B cell (primary cell): ENCODE measurements around the gene TAF12. TPM values are rescaled to one million over a fixed set of nuclear protein-coding genes. Genes with fewer than 3 reads are reported as not detected.
A peak's percentile ranks its signal among the peaks of the same experiment; 100 is the strongest.
"Not testable (repeated sequence)": the region's sequence is repeated elsewhere in the genome, so short reads cannot be mapped to it uniquely, and the experiment has no call there.

Source experiments
- ATAC-seq: fragments of 200-7000 bp; cut with Tn5 transposase; one replicate; pipeline ENCODE4 v1.10.0; 2021; ENCODE audit warnings: low read depth, mild to moderate bottlenecking, moderate number of reproducible peaks, moderate library complexity
- CTCF ChIA-PET: fragments of 350-600 bp; sonication (Branson Sonifier 250); formaldehyde crosslinking; loops from one replicate; lab custom pipeline; 2021; ENCODE audit warnings: antibody characterized with exemption, inconsistent platforms; lab: Charles Lee
- POLR2A ChIA-PET: fragments of 350-600 bp; sonication (Branson Sonifier 250); formaldehyde crosslinking; loops from one replicate; lab custom pipeline; 2021; ENCODE audit warnings: antibody characterized with exemption; lab: Charles Lee
- DNase-seq: peaks from one replicate; pipeline ENCODE4 v3.0.0; 2013
- H2AFZ ChIP-seq: 2 replicates; pipeline ENCODE4 v1.6.1; 2012; ENCODE audit warnings: mild to moderate bottlenecking, low read depth, low read length; ENCODE audit not compliant: insufficient read depth, poor library complexity, severe bottlenecking
- H3K27ac ChIP-seq, 2 donors: 1 replicate in 1 of 2; 2 replicates in 1 of 2; pipeline ENCODE4 v1.5.1; 2012 to 2013; ENCODE audit warnings: low read length in 2 of 2, mild to moderate bottlenecking in 2 of 2, moderate library complexity in 1 of 2
- H3K27me3 ChIP-seq, 4 experiments: fragments of 200-600 bp in 1 of 4; sonication (generic) in 1 of 4; replicated peaks in 1 of 4; 1 replicate in 2 of 4; 2 replicates in 2 of 4; pipeline versions ENCODE4 v1.6.1 to v1.7.0; 2013 to 2016; ENCODE audit warnings: low read length in 3 of 4, mild to moderate bottlenecking in 2 of 4, mixed read lengths in 1 of 4, moderate library complexity in 1 of 4; ENCODE audit not compliant: insufficient read depth in 4 of 4, control insufficient read depth in 3 of 4; ENCODE audit errors: control extremely low read depth in 1 of 4
- H3K36me3 ChIP-seq, 2 experiments: replicated peaks in 1 of 2; 1 replicate in 1 of 2; 2 replicates in 1 of 2; pipeline versions ENCODE4 v1.6.1 to v1.7.1; 2013; ENCODE audit warnings: low read length in 1 of 2; ENCODE audit not compliant: insufficient read depth in 2 of 2, control insufficient read depth in 1 of 2; ENCODE audit errors: control extremely low read depth in 1 of 2, extremely low read depth in 1 of 2
- H3K4me1 ChIP-seq, 2 donors: fragments of 200-600 bp in 1 of 2; sonication (generic) in 1 of 2; 1 replicate in 1 of 2; 2 replicates in 1 of 2; pipeline versions ENCODE4 v1.5.1 to v1.6.1; 2013 to 2017; ENCODE audit warnings: low read length in 2 of 2; ENCODE audit not compliant: control insufficient read depth in 2 of 2, insufficient read depth in 2 of 2
- H3K4me2 ChIP-seq: replicated peaks from 2 replicates; pipeline ENCODE3; 2012; ENCODE audit warnings: mild to moderate bottlenecking, low read depth, low read length; ENCODE audit not compliant: poor library complexity, severe bottlenecking
- H3K4me3 ChIP-seq, 5 experiments: fragments of 200-600 bp in 1 of 5; sonication (generic) in 1 of 5; 1 replicate in 3 of 5; 2 replicates in 2 of 5; pipeline versions ENCODE4 v1.5.1 to v1.7.0; 2011 to 2016; ENCODE audit warnings: low read length in 4 of 5, mild to moderate bottlenecking in 4 of 5, low read depth in 2 of 5, control low read depth in 1 of 5, moderate library complexity in 1 of 5; ENCODE audit not compliant: insufficient read depth in 1 of 5; ENCODE audit errors: control extremely low read depth in 1 of 5, extremely low read depth in 1 of 5
- H3K79me2 ChIP-seq: fragments of 200-600 bp; sonication (generic); one replicate; pipeline ENCODE4 v1.6.0; 2016; ENCODE audit warnings: low read length; ENCODE audit not compliant: control insufficient read depth, insufficient read depth
- H3K9ac ChIP-seq: fragments of 200-600 bp; sonication (generic); 2 replicates; pipeline ENCODE4 v1.6.1; 2017; ENCODE audit warnings: mild to moderate bottlenecking, low read length, moderate library complexity
- H3K9me3 ChIP-seq, 3 donors: one replicate each; pipeline versions ENCODE4 v1.6.1 to v1.7.1; 2013; ENCODE audit warnings: low read length in 2 of 3; ENCODE audit not compliant: control insufficient read depth in 2 of 3, insufficient read depth in 1 of 3; ENCODE audit errors: control extremely low read depth in 1 of 3
- H4K20me1 ChIP-seq: 2 replicates; pipeline ENCODE4 v1.6.0; 2012; ENCODE audit warnings: mild to moderate bottlenecking, low read length; ENCODE audit not compliant: insufficient read depth, control insufficient read depth, poor library complexity, severe bottlenecking
- H3K27ac Mint-ChIP-seq: one replicate; pipeline ENCODE4 v1.8.0; 2021; ENCODE audit warnings: mixed read lengths
- H3K27me3 Mint-ChIP-seq: one replicate; pipeline ENCODE4 v1.8.0; 2021; ENCODE audit warnings: mixed read lengths
- H3K4me1 Mint-ChIP-seq: one replicate; pipeline ENCODE4 v1.8.0; 2021; ENCODE audit warnings: mixed read lengths
- H3K4me3 Mint-ChIP-seq: one replicate; pipeline ENCODE4 v1.8.0; 2021; ENCODE audit warnings: mixed read lengths
- H3K9me3 Mint-ChIP-seq: one replicate; pipeline ENCODE4 v1.8.0; 2022; ENCODE audit warnings: mixed read lengths; ENCODE audit not compliant: insufficient read depth
- CTCF ChIP-seq: fragments of 200-600 bp; IDR thresholded peaks from one replicate; pipeline ENCODE4 v1.8.0; 2022; ENCODE audit warnings: antibody characterized with exemption, mild to moderate bottlenecking
- EZH2 ChIP-seq: IDR thresholded peaks from 2 replicates; pipeline ENCODE4 v1.6.1; 2012; ENCODE audit warnings: borderline replicate concordance, low read depth, mild to moderate bottlenecking, moderate library complexity, low read length; ENCODE audit not compliant: insufficient read depth, poor library complexity, severe bottlenecking
- WGBS: methylation state at CpG from one replicate; pipeline ENCODE4 v1.1.5; 2013; ENCODE audit warnings: missing lambda C conversion rate; ENCODE audit not compliant: insufficient coverage; 5-methylcytosine and 5-hydroxymethylcytosine counted together
- intact Hi-C: fragments of 100-400 bp; cut with micrococcal nuclease; formaldehyde crosslinking; loops from one replicate; pipeline ENCODE4 v1.10.0; 2022
- polyA minus RNA-seq: library from RNA; depleted of rRNA, polyadenylated mRNA; stranded (reverse); fragments of >200 nt; gene quantifications from 2 replicates; pipeline ENCODE4 v1.2.3, GENCODE V29; 2012
- polyA plus RNA-seq: library from polyadenylated mRNA; depleted of rRNA; stranded (reverse); fragments of >200 nt; gene quantifications from 2 replicates; pipeline ENCODE4 v1.2.3, GENCODE V29; 2012
- total RNA-seq, 2 donors: library from RNA; stranded (reverse); fragments of 120-200 nt in 1 of 2; gene quantifications; 1 replicate in 1 of 2; 2 replicates in 1 of 2; pipeline versions ENCODE4 v1.2.3 to v1.2.4, GENCODE V29; 2013 to 2022

Gene TAF12
- total RNA-seq: 18.5 and 19.1 TPM in 2 replicates
- total RNA-seq (2013): 32.0 TPM
- polyA plus RNA-seq: 15.8 and 22.5 TPM in 2 replicates
- 22.5 and 24.8 TPM in 2 replicates for polyA minus RNA-seq

GRCh38 chr1:28642847-28643635, at the start of gene TAF12:
Gene TAF12, minus strand, starts transcription at chr1:28643067. Its CDS starts 20,986 bp downstream, at chr1:28622081.
- H3K27me3 ChIP-seq: no peaks in the 10 kb centered on the region
- ChIA-PET CTCF (interaction anchor here (0.6 to 4.8 kb wide), 19 partner anchors 10 to 539 kb away, joined by 3 to 46 read pairs (median 4); partner anchors contain the start of genes GMEB1, SRSF4 and YTHDF2), POLR2A (interaction anchor here (0.5 to 3.2 kb wide), 19 partner anchors 26 to 539 kb away, joined by 3 to 54 read pairs (median 3); partner anchors contain the start of genes GMEB1, RCC1, SRSF4 and YTHDF2)
- H3K27ac Mint-ChIP-seq: peak within 1 kb of the TSS; percentile 99
- peak within 1 kb of the TSS; percentile 96 for H2AFZ ChIP-seq
- H3K4me2 ChIP-seq: peak within 1 kb of the TSS; percentile 97
- H3K4me3 ChIP-seq: peak within 1 kb of the TSS; percentile 67 to 91 (median 89)
- H3K4me1 Mint-ChIP-seq: peaks cover 49% of the 10 kb centered on the region
- H3K4me3 Mint-ChIP-seq: peak within 1 kb of the TSS; percentile 100
- DNase-seq: peak; percentile 97
- intact Hi-C loops: loop anchor here (1.0 to 10.0 kb wide), 7 partner anchors 25 to 398 kb away; partner anchors contain the start of genes GMEB1 and YTHDF2
- no peaks in the 10 kb centered on the region for H3K9me3 Mint-ChIP-seq
- H4K20me1 ChIP-seq: no peaks in the 10 kb centered on the region
- peaks cover 57% of the 10 kb centered on the region for H3K79me2 ChIP-seq
- peaks cover 29 to 31% of the 10 kb centered on the region in 2 donors for H3K4me1 ChIP-seq
- TF ChIP-seq CTCF: peak; percentile 54
- TF ChIP-seq EZH2: no peak
- peak within 1 kb of the TSS; percentile 97 to 100 for H3K27ac ChIP-seq
- ATAC-seq: peak; percentile 84
- H3K9me3 ChIP-seq: no peaks in the 10 kb centered on the region
- H3K27me3 Mint-ChIP-seq: no peaks in the 10 kb centered on the region
- H3K36me3 ChIP-seq: no peaks in the 10 kb centered on the region
- under 1% methylated on average over 40 of the region's 49 CpGs for WGBS
- H3K9ac ChIP-seq: peak within 1 kb of the TSS; percentile 99

DNA sequence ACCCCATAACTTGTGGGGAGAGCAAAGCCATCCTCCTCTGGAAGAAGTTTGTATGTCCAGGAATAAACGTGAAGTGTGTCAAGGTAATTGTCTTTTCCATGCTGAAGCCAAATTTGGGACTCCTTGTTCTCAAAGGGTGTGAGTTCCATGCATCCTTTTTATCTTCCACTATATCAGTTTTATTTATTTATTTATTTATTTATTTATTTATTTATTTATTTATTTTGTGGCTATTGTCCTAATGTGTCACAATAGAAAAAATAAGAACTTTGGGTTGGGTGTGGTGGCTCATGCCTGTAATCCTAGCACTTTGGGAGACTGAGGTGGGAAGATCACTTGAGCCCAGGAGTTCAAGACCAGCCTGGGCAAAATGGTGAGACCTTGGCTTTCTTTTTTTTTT, 48.8 kb upstream of the TAF12 start:
- H2AFZ ChIP-seq, CTCF ChIA-PET, H3K4me3 ChIP-seq, intact Hi-C loops, H3K9me3 ChIP-seq, H3K27ac Mint-ChIP-seq, H3K9me3 Mint-ChIP-seq, H3K4me3 Mint-ChIP-seq, DNase-seq, H3K79me2 ChIP-seq, H4K20me1 ChIP-seq, H3K27me3 Mint-ChIP-seq, ATAC-seq, H3K4me2 ChIP-seq, H3K9ac ChIP-seq, POLR2A ChIA-PET, H3K27ac ChIP-seq, H3K4me1 Mint-ChIP-seq, H3K27me3 ChIP-seq, H3K4me1 ChIP-seq: not testable (repeated sequence)
- no CpG with 5 or more reads among the region's 1 CpG for WGBS
- peaks cover 4 to 39% of the 10 kb centered on the region in 2 experiments for H3K36me3 ChIP-seq
